GM18870 (cell line): ENCODE results near the gene SDSL.

Experiments
- ATAC-seq: cut with Tn5 transposase; IDR thresholded peaks from one replicate; pipeline ENCODE4 v1.9.1; 2021; ENCODE audit warnings: moderate library complexity; ENCODE audit not compliant: unreplicated experiment

Gene SDSL

GRCh38 chr12:113418213-113418879 lies 3.8 kb upstream of the SDSL start:
- no peak for ATAC-seq

GRCh38 chr12:113420996-113421595 lies 1.1 kb upstream of the SDSL start:
- no peak for ATAC-seq

- ATAC-seq: no peak
These were observed 898 bp downstream of the SDSL start for GRCh38 chr12:113422886-113423669.

GRCh38 chr12:113424456-113424855 lies 2.3 kb downstream of the SDSL start:
- ATAC-seq: no peak

GRCh38 chr12:113424915-113425823 lies 3.0 kb downstream of the SDSL start:
- no peak for ATAC-seq

GRCh38 chr12:113425960-113426453 lies 3.8 kb downstream of the SDSL start:
- ATAC-seq: no peak

GRCh38 chr12:113427882-113428281 lies 5.7 kb downstream of the SDSL start:
- ATAC-seq: no peak

- ATAC-seq: no peak
These were observed 6.3 kb downstream of the SDSL start for GRCh38 chr12:113428482-113428881.

GRCh38 chr12:113432986-113433385 lies 10.8 kb downstream of the SDSL start:
- no peak for ATAC-seq

GRCh38 chr12:113435367-113435766 lies 13.2 kb downstream of the SDSL start:
- no peak for ATAC-seq

GRCh38 chr12:113436586-113436985 lies 14.4 kb downstream of the SDSL start:
- ATAC-seq: no peak

GRCh38 chr12:113436993-113437728 lies 15.0 kb downstream of the SDSL start:
- ATAC-seq: no peak

GRCh38 chr12:113437729-113438100 lies 15.5 kb downstream of the SDSL start:
- no peak for ATAC-seq

- ATAC-seq: no peak
These were observed 16.5 kb downstream of the SDSL start for GRCh38 chr12:113438523-113439300.

GRCh38 chr12:113439301-113439597 lies 17.1 kb downstream of the SDSL start:
- ATAC-seq: no peak

- no peak for ATAC-seq
These were observed 17.4 kb downstream of the SDSL start for GRCh38 chr12:113439606-113440030.

GRCh38 chr12:113440336-113440735 lies 18.2 kb downstream of the SDSL start:
- no peak for ATAC-seq

GRCh38 chr12:113440947-113441782 lies 19.0 kb downstream of the SDSL start:
- no peak for ATAC-seq
